ENCODE data around the gene ZDHHC5.
A peak's percentile ranks its signal among the peaks of the same experiment; 100 is the strongest.

The ZDHHC5 gene

GRCh38 chr11:57667736-57668433 lies at the start of gene ZDHHC5:
Gene ZDHHC5 (plus strand): TSS chr11:57668114. CDS start chr11:57673091, 4,977 bp downstream.
- peak; percentile 100 for DNase-seq

- DNase-seq = no peak
These were observed 49.5 kb upstream of the ZDHHC5 start for GRCh38 chr11:57618438-57618837.

- DNase-seq = no peak
These were observed 48.6 kb upstream of the ZDHHC5 start for GRCh38 chr11:57619331-57619730.

GRCh38 chr11:57620467-57620866 lies 47.4 kb upstream of the ZDHHC5 start:
- DNase-seq = no peak

- no peak for DNase-seq
These were observed 45.7 kb upstream of the ZDHHC5 start for GRCh38 chr11:57622263-57622662.

- DNase-seq = no peak
These were observed 43.0 kb upstream of the ZDHHC5 start for GRCh38 chr11:57624864-57625263.

GRCh38 chr11:57626895-57627294 lies 41.0 kb upstream of the ZDHHC5 start:
- DNase-seq = no peak

GRCh38 chr11:57630171-57630570 lies 37.7 kb upstream of the ZDHHC5 start:
- DNase-seq = no peak

GRCh38 chr11:57632116-57632515 lies 35.8 kb upstream of the ZDHHC5 start:
- DNase-seq = no peak

GRCh38 chr11:57633394-57634070 lies 34.4 kb upstream of the ZDHHC5 start:
- no peak for DNase-seq

- DNase-seq = no peak
These were observed 33.6 kb upstream of the ZDHHC5 start for GRCh38 chr11:57634311-57634710.

GRCh38 chr11:57635246-57635645 lies 32.7 kb upstream of the ZDHHC5 start:
- DNase-seq = no peak

- peak; percentile 49 for DNase-seq
These were observed 30.3 kb upstream of the ZDHHC5 start for GRCh38 chr11:57637626-57638004.

GRCh38 chr11:57638005-57638781 lies 29.7 kb upstream of the ZDHHC5 start:
- peak; percentile 94 for DNase-seq

- no peak for DNase-seq
These were observed 29.0 kb upstream of the ZDHHC5 start for GRCh38 chr11:57638811-57639320.

GRCh38 chr11:57639321-57640067 lies 28.4 kb upstream of the ZDHHC5 start:
- DNase-seq = peak; percentile 95

- DNase-seq = no peak
These were observed 27.7 kb upstream of the ZDHHC5 start for GRCh38 chr11:57640068-57640800.

- DNase-seq = peak; percentile 63
These were observed 26.7 kb upstream of the ZDHHC5 start for GRCh38 chr11:57641011-57641807.

- no peak for DNase-seq
These were observed 24.1 kb upstream of the ZDHHC5 start for GRCh38 chr11:57643802-57644201.

GRCh38 chr11:57644748-57645688 lies 22.9 kb upstream of the ZDHHC5 start:
- DNase-seq = peak; percentile 69
